ENCODE data around the gene ZSWIM5. TPM values are rescaled to one million over a fixed set of nuclear protein-coding genes. Genes with fewer than 3 reads are reported as not detected.

ZSWIM5 gene
- total and polyA plus RNA-seq, 7 experiments from 2014 or later: 0.17 to 3.6 (median 2.0) TPM

DNA sequence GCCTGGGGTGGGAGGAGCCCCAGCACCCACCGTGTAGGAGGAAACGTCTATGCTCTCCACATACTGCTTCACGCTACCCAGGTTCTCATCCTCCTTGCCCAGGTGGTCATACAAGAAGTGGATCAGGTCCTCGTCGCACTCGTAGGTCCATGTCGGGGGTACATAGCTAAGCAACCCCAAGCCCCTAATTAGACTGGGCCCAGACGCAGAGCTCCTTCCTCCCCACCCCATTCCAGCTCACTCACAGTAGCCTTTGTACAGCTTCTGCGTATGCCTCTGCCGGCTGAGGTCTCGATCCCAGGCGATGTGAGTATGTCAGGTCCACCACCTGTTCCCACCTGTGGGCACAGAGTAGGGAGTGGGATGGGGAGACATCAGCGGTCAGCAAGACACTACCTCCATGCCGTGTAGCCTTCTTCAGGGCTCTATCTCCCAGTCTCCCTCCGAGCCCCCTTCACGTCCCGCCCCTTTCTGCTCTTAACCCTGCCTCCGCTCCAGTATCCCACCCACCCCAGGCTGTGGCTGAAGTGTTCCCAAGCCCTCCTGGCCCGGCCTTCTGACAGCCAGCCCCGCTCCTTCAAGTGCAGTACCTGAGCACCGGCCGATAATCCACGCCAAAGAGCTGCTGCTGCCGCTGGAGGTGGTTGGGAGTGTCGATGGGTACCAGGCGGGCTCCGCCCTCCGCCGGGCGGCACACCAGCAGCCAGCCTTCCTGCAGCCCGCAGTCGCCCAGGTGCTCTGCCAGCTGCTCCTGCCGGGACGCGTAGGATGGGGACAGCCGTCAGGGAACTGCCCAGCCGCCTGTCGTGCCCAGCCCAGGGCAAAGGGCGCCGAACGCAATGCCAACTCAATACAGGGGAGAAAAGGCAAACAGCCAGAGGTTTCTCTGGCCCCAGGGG, 196.2 kb downstream of the ZSWIM5 start:
- H3K27ac ChIP-seq (ENCODE audit: low read depth, low read length): peak overlapping the region; percentile 81
- H3K4me1 Mint-ChIP-seq: peaks cover 29 to 64% (median 57%) of the 10 kb centered on the region in 7 donors
- peak overlapping the region; percentile 42 to 84 (median 72) for H3K27ac Mint-ChIP-seq
- ChIA-PET POLR2A (interaction anchor here (0.5 to 7.7 kb wide), 30 partner anchors 8 to 541 kb away, joined by 3 to 126 read pairs (median 8); partner anchors contain the start of genes BEST4, BTBD19, CCDC163 and DYNLT4), CTCF (interaction anchor here (0.6 to 12.9 kb wide), 11 partner anchors 19 to 483 kb away, joined by 3 to 255 read pairs (median 4); partner anchors contain the start of genes EIF2B3, MUTYH, RPS8 and TESK2)
- intact Hi-C loops (cut with micrococcal nuclease): loop anchor here (5.0 to 10.0 kb wide), 3 partner anchors 173 to 195 kb away; partner anchors contain the start of gene ZSWIM5 (in 1 of the 2)
- DNase-seq (peak in 7 of 9 donors; percentile 24 to 45 (median 28)), ATAC-seq (no peak)
- H3K9me3 ChIP-seq (ENCODE audit: control insufficient read depth in 2 of 3, low read length in 3 of 3): no peaks in the 10 kb centered on the region
- peak overlapping the region; percentile 84 to 97 (median 90) for H3K4me3 Mint-ChIP-seq
- no peaks in the 10 kb centered on the region for H3K27me3 Mint-ChIP-seq
- no peaks in the 10 kb centered on the region for H3K27me3 ChIP-seq (ENCODE audit: control insufficient read depth in 2 of 2, insufficient read depth in 2 of 2, low read length in 2 of 2)
- peaks cover 28 to 30% of the 10 kb centered on the region in 2 donors for H3K4me1 ChIP-seq (ENCODE audit: control insufficient read depth in 2 of 2, insufficient read depth in 2 of 2, low read length in 2 of 2)
- H3K4me3 ChIP-seq (ENCODE audit: low read length): peak overlapping the region; percentile 65
- peaks cover 7 to 30% (median 18%) of the 10 kb centered on the region in 5 donors for H3K36me3 Mint-ChIP-seq
- H3K9me3 Mint-ChIP-seq: no peaks in the 10 kb centered on the region
- peaks cover 11 to 49% (median 19%) of the 10 kb centered on the region in 3 experiments for H3K36me3 ChIP-seq (ENCODE audit: control insufficient read depth in 2 of 3, insufficient read depth in 3 of 3, low read length in 3 of 3)

DNA sequence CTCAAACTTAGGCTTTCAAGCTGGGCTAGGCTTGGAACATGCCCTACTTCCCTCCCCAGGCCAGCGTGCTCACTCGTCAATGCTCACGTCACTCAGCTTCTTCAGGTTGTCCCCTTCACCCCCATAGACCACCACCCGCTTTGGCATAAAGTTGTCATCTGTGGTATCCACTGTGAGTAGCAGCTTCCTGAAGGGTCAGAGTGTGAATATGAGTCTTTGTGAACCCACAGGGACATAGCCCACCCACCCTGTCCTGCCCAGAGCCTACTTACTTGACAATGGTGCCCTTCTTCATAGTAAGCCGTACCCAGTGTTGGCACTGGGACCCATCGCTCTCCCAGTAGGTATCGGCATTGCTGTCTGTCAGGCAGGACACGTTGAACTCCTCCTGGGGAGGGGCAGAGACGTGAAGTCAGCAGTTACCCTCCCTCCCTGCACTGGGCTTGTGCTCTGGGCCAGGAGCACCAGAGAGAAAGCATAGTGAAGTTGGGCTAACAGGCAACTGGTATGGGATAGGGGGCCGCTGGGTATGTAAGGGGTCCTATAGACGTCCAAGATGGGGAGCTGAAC, 197.0 kb downstream of the ZSWIM5 start:
- CTCF ChIA-PET: interaction anchor here (0.6 to 12.9 kb wide), 5 partner anchors 22 to 539 kb away, joined by 3 to 255 read pairs (median 15); partner anchors contain the start of genes EIF2B3 and TESK2
- POLR2A ChIA-PET: interaction anchor here (1.7 to 7.7 kb wide), 5 partner anchors 23 to 291 kb away, joined by 4 to 126 read pairs (median 25); partner anchors contain the start of genes BTBD19, DYNLT4, EIF2B3 and RPS8
- ATAC-seq (no peak), DNase-seq (peak in 1 of 9 donors; percentile 14)
- peak overlapping the region; percentile 81 for H3K27ac ChIP-seq (ENCODE audit: low read depth, low read length)
- Mint-ChIP-seq H3K27me3 (no peaks in the 10 kb centered on the region), H3K4me1 (peaks cover 22 to 58% (median 49%) of the 10 kb centered on the region in 7 donors), H3K27ac (peak overlapping the region in 8 of 9 donors; percentile 42 to 84 (median 74)), H3K4me3 (peak overlapping the region; percentile 84 to 97 (median 90)), H3K36me3 (peaks cover 14 to 35% (median 18%) of the 10 kb centered on the region in 5 donors), H3K9me3 (no peaks in the 10 kb centered on the region)
- no peak overlapping the region for H3K4me3 ChIP-seq (ENCODE audit: low read length)
- peaks cover 11 to 57% (median 27%) of the 10 kb centered on the region in 3 experiments for H3K36me3 ChIP-seq (ENCODE audit: control insufficient read depth in 2 of 3, insufficient read depth in 3 of 3, low read length in 3 of 3)
- H3K9me3 ChIP-seq (ENCODE audit: control insufficient read depth in 2 of 3, low read length in 3 of 3): no peaks in the 10 kb centered on the region
- intact Hi-C loops (cut with micrococcal nuclease): no loop called here
- H3K4me1 ChIP-seq (ENCODE audit: control insufficient read depth in 2 of 2, insufficient read depth in 2 of 2, low read length in 2 of 2): peaks cover 27 to 28% of the 10 kb centered on the region in 2 donors
- H3K27me3 ChIP-seq (ENCODE audit: control insufficient read depth in 2 of 2, insufficient read depth in 2 of 2, low read length in 2 of 2): no peaks in the 10 kb centered on the region

DNA sequence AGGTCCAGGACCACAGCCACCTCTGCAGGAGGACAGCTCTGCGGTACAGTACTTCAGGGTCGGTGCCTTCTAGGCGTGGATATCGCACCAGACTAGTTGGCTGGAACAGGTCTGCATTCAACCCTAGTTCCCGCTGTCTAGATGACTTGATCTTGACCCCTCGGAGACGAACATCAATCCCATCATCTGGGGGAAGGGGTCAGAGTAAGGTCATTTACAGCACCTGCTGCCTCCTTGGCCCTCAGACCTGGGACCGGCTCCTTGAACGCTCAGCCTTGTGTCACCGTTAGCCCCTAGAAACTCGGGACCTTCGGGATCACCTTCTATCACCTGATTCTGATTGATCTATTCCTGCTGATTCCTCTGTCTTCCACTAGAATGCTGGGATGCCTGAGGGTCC, 197.9 kb downstream of the ZSWIM5 start:
- no peak overlapping the region for H3K4me3 ChIP-seq (ENCODE audit: low read length)
- ATAC-seq (no peak), DNase-seq (peak in 1 of 9 donors; percentile 17)
- H3K9me3 ChIP-seq (ENCODE audit: control insufficient read depth in 2 of 3, low read length in 3 of 3): no peaks in the 10 kb centered on the region
- H3K36me3 Mint-ChIP-seq: peaks cover 14 to 38% (median 19%) of the 10 kb centered on the region in 5 donors
- peak overlapping the region in 4 of 10 donors; percentile 16 to 97 (median 68) for H3K4me3 Mint-ChIP-seq
- peaks cover 26 to 28% of the 10 kb centered on the region in 2 donors for H3K4me1 ChIP-seq (ENCODE audit: control insufficient read depth in 2 of 2, insufficient read depth in 2 of 2, low read length in 2 of 2)
- peaks cover 20 to 49% (median 40%) of the 10 kb centered on the region in 7 donors for H3K4me1 Mint-ChIP-seq
- H3K27ac ChIP-seq (ENCODE audit: low read depth, low read length): peak overlapping the region; percentile 33
- peaks cover 12 to 61% (median 23%) of the 10 kb centered on the region in 3 experiments for H3K36me3 ChIP-seq (ENCODE audit: control insufficient read depth in 2 of 3, insufficient read depth in 3 of 3, low read length in 3 of 3)
- no peaks in the 10 kb centered on the region for H3K9me3 Mint-ChIP-seq
- peak overlapping the region in 3 of 9 donors; percentile 45 to 71 (median 70) for H3K27ac Mint-ChIP-seq
- ChIA-PET CTCF (interaction anchor here (1.4 kb wide), 1 partner anchor 295 kb away, joined by 3 read pairs; no protein-coding TSS in a partner anchor), POLR2A (interaction anchor here (1.7 kb wide), 1 partner anchor 331 kb away, joined by 7 read pairs; the partner anchor contains the start of genes MUTYH and TOE1)
- H3K27me3 ChIP-seq (ENCODE audit: control insufficient read depth in 2 of 2, insufficient read depth in 2 of 2, low read length in 2 of 2): no peaks in the 10 kb centered on the region
- intact Hi-C loops (cut with micrococcal nuclease): no loop called here
- no peaks in the 10 kb centered on the region for H3K27me3 Mint-ChIP-seq

DNA sequence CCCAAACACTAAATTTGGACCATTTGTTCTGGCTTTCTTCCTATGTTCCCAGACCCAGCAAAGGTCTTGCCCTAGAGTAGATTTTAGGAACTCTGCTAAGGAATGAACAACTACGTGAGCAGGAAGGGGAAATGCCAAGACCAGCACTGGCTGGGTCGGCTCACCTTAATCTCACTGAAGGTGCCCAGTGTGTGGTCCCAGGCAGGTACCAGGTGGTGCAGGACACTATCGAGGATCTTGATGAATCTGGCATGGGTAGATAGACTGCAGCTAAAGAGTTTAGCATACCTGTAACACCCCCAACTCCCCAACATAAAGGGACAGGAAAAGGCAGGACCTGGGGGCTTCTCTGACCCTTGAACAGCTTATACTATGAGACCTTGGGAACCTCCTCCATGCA, 198.3 kb downstream of the ZSWIM5 start:
- peaks cover 20 to 45% (median 37%) of the 10 kb centered on the region in 7 donors for H3K4me1 Mint-ChIP-seq
- ChIA-PET POLR2A (interaction anchor here (1.7 kb wide), 1 partner anchor 332 kb away, joined by 7 read pairs; the partner anchor contains the start of genes MUTYH and TOE1), CTCF (interaction anchor here (1.4 kb wide), 1 partner anchor 296 kb away, joined by 3 read pairs; no protein-coding TSS in a partner anchor)
- ATAC-seq (no peak), DNase-seq (peak in 1 of 9 donors; percentile 13)
- no peaks in the 10 kb centered on the region for H3K9me3 Mint-ChIP-seq
- Histone ChIP-seq H3K9me3 (ENCODE audit: control insufficient read depth in 2 of 3, low read length in 3 of 3) (no peaks in the 10 kb centered on the region), H3K36me3 (ENCODE audit: control insufficient read depth in 2 of 3, insufficient read depth in 3 of 3, low read length in 3 of 3) (peaks cover 16 to 64% (median 23%) of the 10 kb centered on the region in 3 experiments), H3K4me1 (ENCODE audit: control insufficient read depth in 2 of 2, insufficient read depth in 2 of 2, low read length in 2 of 2) (peaks cover 22 to 26% of the 10 kb centered on the region in 2 donors), H3K27me3 (ENCODE audit: control insufficient read depth in 2 of 2, insufficient read depth in 2 of 2, low read length in 2 of 2) (no peaks in the 10 kb centered on the region), H3K4me3 (ENCODE audit: low read length) (no peak overlapping the region), H3K27ac (ENCODE audit: low read depth, low read length) (no peak overlapping the region)
- intact Hi-C loops (cut with micrococcal nuclease): no loop called here
- peak overlapping the region in 1 of 10 donors; percentile 43 for H3K4me3 Mint-ChIP-seq
- H3K27ac Mint-ChIP-seq: peak overlapping the region in 2 of 9 donors; percentile 26 to 56
- no peaks in the 10 kb centered on the region for H3K27me3 Mint-ChIP-seq
- peaks cover 14 to 41% (median 21%) of the 10 kb centered on the region in 5 donors for H3K36me3 Mint-ChIP-seq

DNA sequence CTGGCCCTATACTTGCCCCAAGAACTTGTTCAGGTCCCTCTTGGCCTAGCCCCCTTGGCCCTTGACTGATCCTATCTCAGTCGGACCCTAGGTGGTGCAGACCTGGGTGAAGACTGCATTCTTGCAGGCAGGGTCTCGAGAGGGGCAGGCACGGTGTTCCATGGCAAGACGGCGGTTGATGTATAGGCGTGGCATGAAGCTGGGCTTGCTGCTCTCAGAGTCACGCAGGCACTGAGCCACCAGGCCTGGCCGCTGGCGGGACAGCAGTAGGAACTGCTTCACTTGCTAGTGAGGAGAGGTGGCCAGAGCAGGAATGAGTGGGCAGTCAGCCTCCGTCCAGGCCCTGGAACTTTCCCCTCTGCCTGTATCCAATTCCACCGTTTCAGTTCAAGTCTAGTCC, 199.1 kb downstream of the ZSWIM5 start:
- intact Hi-C loops (cut with micrococcal nuclease): no loop called here
- H3K4me3 Mint-ChIP-seq: peak overlapping the region in 1 of 10 donors; percentile 28
- H3K36me3 Mint-ChIP-seq: peaks cover 17 to 47% (median 27%) of the 10 kb centered on the region in 5 donors
- Histone ChIP-seq H3K4me3 (ENCODE audit: low read length) (no peak overlapping the region), H3K9me3 (ENCODE audit: control insufficient read depth in 2 of 3, low read length in 3 of 3) (no peaks in the 10 kb centered on the region), H3K27me3 (ENCODE audit: control insufficient read depth in 2 of 2, insufficient read depth in 2 of 2, low read length in 2 of 2) (no peaks in the 10 kb centered on the region), H3K27ac (ENCODE audit: low read depth, low read length) (no peak overlapping the region), H3K36me3 (ENCODE audit: control insufficient read depth in 2 of 3, insufficient read depth in 3 of 3, low read length in 3 of 3) (peaks cover 16 to 71% (median 23%) of the 10 kb centered on the region in 3 experiments), H3K4me1 (ENCODE audit: control insufficient read depth in 2 of 2, insufficient read depth in 2 of 2, low read length in 2 of 2) (peaks cover 17 to 18% of the 10 kb centered on the region in 2 donors)
- H3K4me1 Mint-ChIP-seq: peaks cover 20 to 37% (median 30%) of the 10 kb centered on the region in 7 donors
- ChIA-PET POLR2A (interaction anchor here (1.7 kb wide), 1 partner anchor 333 kb away, joined by 7 read pairs; the partner anchor contains the start of genes MUTYH and TOE1), CTCF (interaction anchor here (1.4 kb wide), 1 partner anchor 296 kb away, joined by 3 read pairs; no protein-coding TSS in a partner anchor)
- H3K27ac Mint-ChIP-seq: peak overlapping the region in 1 of 9 donors; percentile 56
- H3K9me3 Mint-ChIP-seq: no peaks in the 10 kb centered on the region
- peak in 1 of 9 donors; percentile 10 for DNase-seq
- ATAC-seq: no peak
- H3K27me3 Mint-ChIP-seq: no peaks in the 10 kb centered on the region

DNA sequence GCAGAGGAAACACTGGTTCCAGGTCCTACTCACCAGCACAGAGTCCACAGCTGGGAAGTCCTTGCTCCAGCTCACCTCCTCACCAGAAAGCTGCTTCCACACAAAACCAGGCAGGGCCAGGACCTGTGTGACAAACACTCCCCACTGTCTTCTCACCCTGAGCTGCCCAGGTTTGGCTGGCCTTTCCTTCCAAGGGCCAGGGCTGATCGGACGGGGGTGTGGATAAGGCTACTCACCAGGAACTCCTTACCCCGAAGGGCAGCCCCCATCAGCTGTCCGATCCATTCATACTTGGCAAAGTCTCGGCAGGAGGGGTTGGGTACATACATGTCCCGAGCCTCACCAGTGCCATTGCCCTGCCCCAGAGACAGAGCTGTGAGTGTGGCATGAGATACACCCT, 200.6 kb downstream of the ZSWIM5 start:
- CTCF ChIA-PET: no interaction called here
- no peak overlapping the region for H3K4me3 Mint-ChIP-seq
- peaks cover 16 to 77% (median 23%) of the 10 kb centered on the region in 3 experiments for H3K36me3 ChIP-seq (ENCODE audit: control insufficient read depth in 2 of 3, insufficient read depth in 3 of 3, low read length in 3 of 3)
- H3K27me3 ChIP-seq (ENCODE audit: control insufficient read depth in 2 of 2, insufficient read depth in 2 of 2, low read length in 2 of 2): no peaks in the 10 kb centered on the region
- no peaks in the 10 kb centered on the region for H3K27me3 Mint-ChIP-seq
- POLR2A ChIA-PET: no interaction called here
- intact Hi-C loops (cut with micrococcal nuclease): no loop called here
- no peak overlapping the region for H3K4me3 ChIP-seq (ENCODE audit: low read length)
- peaks cover 19 to 50% (median 27%) of the 10 kb centered on the region in 5 donors for H3K36me3 Mint-ChIP-seq
- DNase-seq (peak in 1 of 9 donors; percentile 14), ATAC-seq (no peak)
- no peaks in the 10 kb centered on the region for H3K9me3 Mint-ChIP-seq
- H3K9me3 ChIP-seq (ENCODE audit: control insufficient read depth in 2 of 3, low read length in 3 of 3): no peaks in the 10 kb centered on the region
- H3K27ac Mint-ChIP-seq: peak overlapping the region in 1 of 9 donors; percentile 81
- H3K27ac ChIP-seq (ENCODE audit: low read depth, low read length): no peak overlapping the region
- H3K4me1 ChIP-seq (ENCODE audit: control insufficient read depth in 2 of 2, insufficient read depth in 2 of 2, low read length in 2 of 2): peaks cover 11 to 12% of the 10 kb centered on the region in 2 donors
- H3K4me1 Mint-ChIP-seq: peaks cover 15 to 25% (median 21%) of the 10 kb centered on the region in 7 donors
